SIG-M5 (cell line): ENCODE results near the gene OR8B3.

ENCODE experiments used
- DNase-seq: peaks from one replicate; lab custom pipeline; 2025; lab: John Stamatoyannopoulos, UW

OR8B3 gene

DNA sequence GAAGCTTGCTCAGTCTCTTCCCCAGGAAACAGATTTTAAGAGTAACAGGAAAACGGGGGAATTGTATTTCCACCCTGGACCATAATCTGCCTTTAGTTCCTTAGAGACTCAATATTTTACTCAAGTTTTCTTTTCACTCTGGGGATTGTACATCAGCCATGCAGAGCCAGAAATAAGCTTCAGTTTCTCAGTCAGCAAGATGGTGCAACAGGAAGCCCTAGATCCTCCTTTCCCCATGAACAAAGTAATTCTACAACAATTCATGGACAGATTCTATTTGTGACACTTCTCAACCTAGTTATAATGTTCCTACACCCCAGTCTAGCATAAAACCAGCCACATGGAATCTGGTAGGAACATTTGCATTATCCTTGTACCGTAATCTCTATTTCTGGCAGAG lies 39.3 kb downstream of the OR8B3 start:
- no peak for DNase-seq

DNA sequence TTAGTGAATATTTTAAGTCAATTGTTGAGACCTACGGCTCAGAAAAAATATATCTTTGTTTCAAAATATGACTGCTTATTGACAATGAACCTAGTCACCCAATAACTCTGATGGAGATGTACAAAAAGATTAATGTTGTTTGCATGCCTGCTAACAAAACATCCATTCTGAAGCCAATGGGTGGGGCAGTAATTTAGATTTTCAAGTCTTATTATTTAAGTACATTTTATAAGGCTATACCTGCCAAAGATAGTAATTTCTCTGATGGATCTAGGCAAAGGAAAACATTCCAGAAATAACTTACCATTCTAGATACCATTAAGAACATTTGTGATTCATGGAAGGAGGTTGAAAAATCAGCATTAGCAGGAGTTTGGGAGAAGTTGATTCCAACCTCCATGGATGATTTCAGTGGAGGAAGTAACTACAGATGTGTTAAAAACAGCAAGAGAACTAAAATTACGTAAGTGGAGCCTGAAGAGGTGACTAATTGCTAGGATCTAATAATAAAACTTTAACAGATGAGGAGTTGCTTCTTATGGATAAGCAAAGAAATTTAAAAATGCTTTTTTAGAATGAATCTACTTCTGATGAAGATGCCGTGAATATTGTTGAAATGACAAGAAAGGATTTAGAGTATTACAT lies 52.4 kb downstream of the OR8B3 start:
- peak; percentile 33 for DNase-seq
